HK-2 (cell line): ENCODE measurements around the gene ZCCHC17.
"Not testable (repeated sequence)": the region's sequence is repeated elsewhere in the genome, so short reads cannot be mapped to it uniquely, and the experiment has no call there.

ENCODE experiments used
- DNase-seq: peaks from one replicate; pipeline ENCODE4 v3.0.0-alpha.2; 2018; ENCODE audit not compliant: unreplicated experiment

The ZCCHC17 gene

GRCh38 chr1:31370565-31370964 is 73.7 kb downstream of the ZCCHC17 start:
- DNase-seq = no peak

- DNase-seq = no peak
Measured at GRCh38 chr1:31371121-31371959, 74.5 kb downstream of the ZCCHC17 start.

GRCh38 chr1:31372051-31372450 is 75.2 kb downstream of the ZCCHC17 start:
- DNase-seq = no peak

GRCh38 chr1:31372751-31373055 is 75.9 kb downstream of the ZCCHC17 start:
- no peak for DNase-seq

GRCh38 chr1:31373056-31373896 is 76.4 kb downstream of the ZCCHC17 start, which contains the start of gene FABP3:
Gene FABP3, minus strand, starts transcription at chr1:31373076. Its CDS starts 62 bp downstream, at chr1:31373014.
- DNase-seq = no peak

- DNase-seq = no peak
Measured at GRCh38 chr1:31373897-31374486, 77.2 kb downstream of the ZCCHC17 start.

GRCh38 chr1:31374511-31375196 is 77.8 kb downstream of the ZCCHC17 start:
- no peak for DNase-seq

GRCh38 chr1:31376375-31377134 is 79.7 kb downstream of the ZCCHC17 start:
- DNase-seq = peak; percentile 76

- DNase-seq = no peak
Measured at GRCh38 chr1:31377364-31377863, 80.6 kb downstream of the ZCCHC17 start.

GRCh38 chr1:31378001-31378400 is 81.2 kb downstream of the ZCCHC17 start:
- DNase-seq = no peak

GRCh38 chr1:31380181-31380580 is 83.3 kb downstream of the ZCCHC17 start:
- DNase-seq = no peak

GRCh38 chr1:31381394-31382294 is 84.8 kb downstream of the ZCCHC17 start:
- DNase-seq = no peak

GRCh38 chr1:31382379-31382989 is 85.7 kb downstream of the ZCCHC17 start:
- DNase-seq = no peak

GRCh38 chr1:31383967-31384366 is 87.1 kb downstream of the ZCCHC17 start:
- DNase-seq = no peak

GRCh38 chr1:31386576-31387243 is 89.9 kb downstream of the ZCCHC17 start:
- not testable (repeated sequence) for DNase-seq

GRCh38 chr1:31387612-31388011 is 90.8 kb downstream of the ZCCHC17 start:
- DNase-seq = no peak

GRCh38 chr1:31389616-31390015 is 92.8 kb downstream of the ZCCHC17 start:
- DNase-seq = no peak

- no peak for DNase-seq
Measured at GRCh38 chr1:31390071-31390470, 93.2 kb downstream of the ZCCHC17 start.

GRCh38 chr1:31393463-31393862 is 96.6 kb downstream of the ZCCHC17 start:
- no peak for DNase-seq
